Measurements from ENCODE around the gene ACOT6. TPM values are rescaled to one million over a fixed set of nuclear protein-coding genes. Genes with fewer than 3 reads are reported as not detected.
"Not testable (repeated sequence)": the region's sequence is repeated elsewhere in the genome, so short reads cannot be mapped to it uniquely, and the experiment has no call there.

The ACOT6 gene
- total RNA-seq, 1 donor from 2014 or later = not detected

DNA sequence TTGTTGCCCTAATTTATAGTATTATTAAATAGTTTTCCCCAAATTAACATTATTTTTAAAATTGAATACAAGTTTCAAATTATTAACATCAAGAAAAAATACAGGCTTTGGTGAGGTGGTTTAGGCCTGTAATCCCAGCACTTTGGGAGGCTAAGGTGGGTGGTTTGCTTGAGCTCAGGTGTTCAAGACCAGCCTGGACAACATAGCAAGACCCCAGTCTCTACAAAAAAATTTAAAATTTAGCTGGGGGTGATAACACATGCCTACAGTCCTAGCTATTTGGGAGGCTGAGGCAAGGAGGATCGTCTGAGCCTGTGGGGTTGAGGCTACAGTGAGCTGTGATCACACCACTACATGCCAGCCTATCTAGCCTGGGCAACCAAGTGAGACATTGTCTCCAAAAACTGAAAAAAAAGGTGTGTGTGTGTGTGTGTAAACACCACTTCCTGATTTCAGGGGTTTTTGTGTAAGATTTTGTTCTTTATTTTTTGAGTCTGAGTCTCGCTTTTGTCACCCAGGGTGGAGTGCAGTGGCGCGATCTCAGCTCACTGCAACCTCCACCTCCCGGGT lies 28.6 kb downstream of the ACOT6 start:
- Mint-ChIP-seq H3K36me3 (ENCODE audit: low read depth, unreplicated experiment) (no peaks in the 10 kb centered on the region), H3K4me1 (ENCODE audit: unreplicated experiment) (peaks cover 14% of the 10 kb centered on the region)

DNA sequence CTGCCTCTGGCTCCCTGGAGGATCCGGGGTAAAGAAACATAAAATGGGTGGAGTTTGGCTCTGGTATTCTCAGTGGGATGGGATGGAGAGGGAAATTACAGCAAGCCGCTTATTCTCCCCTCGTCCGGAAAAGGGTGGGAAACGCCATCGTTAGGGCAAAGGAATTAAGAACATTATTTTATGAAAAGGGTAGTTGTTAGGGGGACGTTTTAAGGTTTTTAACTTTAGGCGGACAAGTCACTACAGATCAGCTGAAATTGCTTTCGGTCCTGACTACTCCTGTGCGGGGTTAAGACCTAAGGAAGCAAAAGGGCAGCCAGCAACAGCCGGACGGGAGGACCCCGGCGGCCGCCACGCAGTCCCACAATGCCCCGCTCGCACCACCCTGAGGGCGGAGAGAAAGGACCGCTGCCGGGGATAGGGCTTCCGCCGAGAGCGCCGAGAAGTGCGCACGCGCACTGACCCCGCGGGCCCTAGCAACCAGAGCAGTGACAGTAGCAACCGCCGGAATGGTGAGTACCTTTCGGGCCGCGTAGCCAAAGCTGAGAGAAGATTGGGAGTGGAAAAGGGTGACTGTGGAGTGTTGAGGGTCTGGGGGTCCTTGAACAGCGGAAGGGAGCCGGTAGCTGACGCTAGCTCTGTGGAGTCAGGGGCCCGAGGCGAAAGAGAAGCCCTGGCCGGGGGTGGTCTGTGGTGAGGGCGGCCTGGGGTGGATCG lies 32.4 kb downstream of the ACOT6 start, which contains the start of gene DNAL1:
TSS of gene DNAL1 (plus strand) at position 456 of the 717 bp plus-strand sequence. CDS start at position 510, 54 bp downstream.
- TF ChIP-seq, protein P1, sequence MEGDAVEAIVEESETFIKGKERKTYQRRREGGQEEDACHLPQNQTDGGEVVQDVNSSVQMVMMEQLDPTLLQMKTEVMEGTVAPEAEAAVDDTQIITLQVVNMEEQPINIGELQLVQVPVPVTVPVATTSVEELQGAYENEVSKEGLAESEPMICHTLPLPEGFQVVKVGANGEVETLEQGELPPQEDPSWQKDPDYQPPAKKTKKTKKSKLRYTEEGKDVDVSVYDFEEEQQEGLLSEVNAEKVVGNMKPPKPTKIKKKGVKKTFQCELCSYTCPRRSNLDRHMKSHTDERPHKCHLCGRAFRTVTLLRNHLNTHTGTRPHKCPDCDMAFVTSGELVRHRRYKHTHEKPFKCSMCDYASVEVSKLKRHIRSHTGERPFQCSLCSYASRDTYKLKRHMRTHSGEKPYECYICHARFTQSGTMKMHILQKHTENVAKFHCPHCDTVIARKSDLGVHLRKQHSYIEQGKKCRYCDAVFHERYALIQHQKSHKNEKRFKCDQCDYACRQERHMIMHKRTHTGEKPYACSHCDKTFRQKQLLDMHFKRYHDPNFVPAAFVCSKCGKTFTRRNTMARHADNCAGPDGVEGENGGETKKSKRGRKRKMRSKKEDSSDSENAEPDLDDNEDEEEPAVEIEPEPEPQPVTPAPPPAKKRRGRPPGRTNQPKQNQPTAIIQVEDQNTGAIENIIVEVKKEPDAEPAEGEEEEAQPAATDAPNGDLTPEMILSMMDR (IDR thresholded peaks at IDR 0.05; ENCODE audit: unreplicated experiment) = no peak
- DNase-seq (ENCODE audit: low spot score) = peak; percentile 96
- peaks cover 4% of the 10 kb centered on the region for H3K27me3 Mint-ChIP-seq (ENCODE audit: unreplicated experiment)
- peak within 1 kb of the TSS; percentile 100 for H3K4me3 Mint-ChIP-seq (ENCODE audit: unreplicated experiment)
- H3K36me3 Mint-ChIP-seq (ENCODE audit: low read depth, unreplicated experiment) = no peaks in the 10 kb centered on the region
- H3K9me3 Mint-ChIP-seq (ENCODE audit: unreplicated experiment) = no peaks in the 10 kb centered on the region
- peaks cover 14% of the 10 kb centered on the region for H3K4me1 Mint-ChIP-seq (ENCODE audit: unreplicated experiment)
- H3K27ac Mint-ChIP-seq (ENCODE audit: unreplicated experiment) = peak within 1 kb of the TSS; percentile 98

More for the DNA sequence above, 28.6 kb downstream of the ACOT6 start:
- no peak overlapping the region for H3K27ac Mint-ChIP-seq (ENCODE audit: unreplicated experiment)
- no peaks in the 10 kb centered on the region for H3K9me3 Mint-ChIP-seq (ENCODE audit: unreplicated experiment)
- no peak overlapping the region for H3K4me3 Mint-ChIP-seq (ENCODE audit: unreplicated experiment)
- no peak for DNase-seq (ENCODE audit: low spot score)
- peaks cover 5% of the 10 kb centered on the region for H3K27me3 Mint-ChIP-seq (ENCODE audit: unreplicated experiment)
- TF ChIP-seq, protein P1 (IDR thresholded peaks at IDR 0.05; ENCODE audit: unreplicated experiment) = no peak

DNA sequence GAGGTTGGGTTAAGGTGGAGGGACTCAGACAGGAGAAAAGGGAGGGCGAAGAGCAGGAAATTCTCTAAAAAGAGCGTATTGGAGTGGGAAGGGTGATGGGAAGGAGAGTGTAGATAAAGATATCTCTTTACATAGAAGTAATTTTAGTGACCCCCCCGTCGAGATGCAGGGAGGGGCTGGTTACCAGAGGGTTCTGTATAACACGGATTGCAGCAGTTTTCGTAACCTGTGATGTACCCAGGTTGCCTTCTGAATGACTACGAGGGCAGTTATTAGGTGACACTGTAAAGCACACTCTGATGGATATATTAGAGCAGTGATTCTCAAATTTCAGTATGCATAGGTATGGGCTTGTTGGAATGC lies 32.9 kb downstream of the ACOT6 start:
- peak overlapping the region; percentile 100 for H3K4me3 Mint-ChIP-seq (ENCODE audit: unreplicated experiment)
- no peak for DNase-seq (ENCODE audit: low spot score)
- peak overlapping the region; percentile 98 for H3K27ac Mint-ChIP-seq (ENCODE audit: unreplicated experiment)
- TF ChIP-seq, protein P1 (IDR thresholded peaks at IDR 0.05; ENCODE audit: unreplicated experiment) = no peak
- H3K4me1 Mint-ChIP-seq (ENCODE audit: unreplicated experiment) = peaks cover 14% of the 10 kb centered on the region
- H3K27me3 Mint-ChIP-seq (ENCODE audit: unreplicated experiment) = peaks cover 4% of the 10 kb centered on the region
- H3K36me3 Mint-ChIP-seq (ENCODE audit: low read depth, unreplicated experiment) = no peaks in the 10 kb centered on the region
- H3K9me3 Mint-ChIP-seq (ENCODE audit: unreplicated experiment) = no peaks in the 10 kb centered on the region

GRCh38 chr14:73651005-73651404 lies 38.7 kb downstream of the ACOT6 start:
- H3K27ac Mint-ChIP-seq (ENCODE audit: unreplicated experiment) = no peak overlapping the region
- no peaks in the 10 kb centered on the region for H3K9me3 Mint-ChIP-seq (ENCODE audit: unreplicated experiment)
- TF ChIP-seq, protein P1 (IDR thresholded peaks at IDR 0.05; ENCODE audit: unreplicated experiment) = no peak
- no peak for DNase-seq (ENCODE audit: low spot score)
- no peaks in the 10 kb centered on the region for H3K4me1 Mint-ChIP-seq (ENCODE audit: unreplicated experiment)
- H3K36me3 Mint-ChIP-seq (ENCODE audit: low read depth, unreplicated experiment) = peaks cover 7% of the 10 kb centered on the region
- H3K27me3 Mint-ChIP-seq (ENCODE audit: unreplicated experiment) = no peaks in the 10 kb centered on the region
- H3K4me3 Mint-ChIP-seq (ENCODE audit: unreplicated experiment) = no peak overlapping the region

DNA sequence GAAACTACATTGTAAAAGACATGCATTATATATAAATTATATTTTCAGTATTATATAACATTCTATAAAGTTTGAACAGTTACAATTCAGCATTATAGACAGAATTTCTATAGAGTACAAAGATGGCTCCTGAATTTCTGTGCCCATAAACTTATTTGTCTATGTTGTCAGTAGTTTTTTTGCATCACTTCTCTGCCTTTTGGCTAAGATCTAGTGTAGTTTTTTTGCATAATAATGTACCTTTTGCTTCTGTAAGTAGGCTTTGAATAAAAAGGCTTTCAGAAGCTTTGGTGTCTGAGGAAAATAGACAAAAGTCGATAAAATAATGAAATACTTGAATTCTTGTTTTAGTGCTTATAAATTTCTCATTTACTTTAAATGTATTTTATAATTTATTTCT lies 43.5 kb downstream of the ACOT6 start:
- DNase-seq (ENCODE audit: low spot score) = no peak
- Mint-ChIP-seq H3K27ac (ENCODE audit: unreplicated experiment) (no peak overlapping the region), H3K9me3 (ENCODE audit: unreplicated experiment) (no peaks in the 10 kb centered on the region), H3K4me1 (ENCODE audit: unreplicated experiment) (no peaks in the 10 kb centered on the region), H3K36me3 (ENCODE audit: low read depth, unreplicated experiment) (peaks cover 7% of the 10 kb centered on the region), H3K27me3 (ENCODE audit: unreplicated experiment) (no peaks in the 10 kb centered on the region), H3K4me3 (ENCODE audit: unreplicated experiment) (no peak overlapping the region)
- TF ChIP-seq, protein P1 (IDR thresholded peaks at IDR 0.05; ENCODE audit: unreplicated experiment) = no peak

GRCh38 chr14:73659202-73659601 lies 46.9 kb downstream of the ACOT6 start:
- not testable (repeated sequence) for H3K36me3 Mint-ChIP-seq (ENCODE audit: low read depth, unreplicated experiment); DNase-seq (ENCODE audit: low spot score); H3K9me3 Mint-ChIP-seq (ENCODE audit: unreplicated experiment); H3K27me3 Mint-ChIP-seq (ENCODE audit: unreplicated experiment); H3K27ac Mint-ChIP-seq (ENCODE audit: unreplicated experiment); H3K4me3 Mint-ChIP-seq (ENCODE audit: unreplicated experiment); H3K4me1 Mint-ChIP-seq (ENCODE audit: unreplicated experiment)

Measured in endothelial cell (in vitro differentiated cells).